Measurements from ENCODE around the gene AAK1. TPM values are rescaled to one million over a fixed set of nuclear protein-coding genes. Genes with fewer than 3 reads are reported as not detected.

Gene AAK1
- total and polyA plus RNA-seq, 7 experiments from 2014 or later = 71.5 to 253 (median 191) TPM

DNA sequence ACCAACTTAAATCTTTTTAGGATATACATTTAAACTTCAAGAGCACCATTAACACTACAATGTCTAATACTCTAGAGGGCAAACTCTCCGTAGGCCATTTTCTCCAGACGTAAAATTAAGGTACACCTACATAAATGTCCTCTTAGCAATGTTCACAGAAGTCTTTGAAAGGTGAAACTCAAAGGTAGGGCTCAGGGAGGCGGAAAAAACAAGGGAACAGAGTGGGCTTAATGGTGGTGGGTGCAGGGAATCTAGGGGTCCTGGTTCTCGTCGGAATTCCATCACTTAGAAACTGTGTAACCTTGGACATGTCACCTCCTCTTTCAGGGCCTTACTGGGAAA, 207.0 kb downstream of the AAK1 start:
- H3K27ac Mint-ChIP-seq = peak overlapping the region; percentile 97 to 100 (median 99)
- peaks cover 0 to 10% (median 0%) of the 10 kb centered on the region in 11 donors for H3K9me3 Mint-ChIP-seq
- H3K4me3 ChIP-seq (ENCODE audit: low read length) = peak overlapping the region; percentile 68
- DNase-seq = no peak
- no peak for ATAC-seq
- intact Hi-C loops (cut with micrococcal nuclease) = loop anchor here (2.0 to 10.0 kb wide), 10 partner anchors 36 to 866 kb away; partner anchors contain the start of genes C2orf42 (in 2 of the 2), TIA1 (in 2 of the 2), AAK1 (in 1 of the 2) and FAM136A (in 1 of the 2)
- ChIA-PET CTCF (interaction anchor here (0.9 to 1.0 kb wide), 4 partner anchors 46 to 89 kb away, joined by 3 to 4 read pairs (median 4); no protein-coding TSS in a partner anchor), POLR2A (interaction anchor here (0.6 to 2.8 kb wide), 24 partner anchors 8 to 857 kb away, joined by 3 to 15 read pairs (median 4); partner anchors contain the start of genes AAK1, C2orf42, GFPT1 and SNRNP27)
- H3K36me3 Mint-ChIP-seq = peaks cover 0 to 21% (median 16%) of the 10 kb centered on the region in 5 donors
- no peaks in the 10 kb centered on the region for H3K27me3 Mint-ChIP-seq
- H3K27ac ChIP-seq (ENCODE audit: low read depth, low read length) = peak overlapping the region; percentile 98
- peak overlapping the region; percentile 92 to 100 (median 94) for H3K4me3 Mint-ChIP-seq
- peaks cover 14 to 48% (median 43%) of the 10 kb centered on the region in 7 donors for H3K4me1 Mint-ChIP-seq
- H3K4me1 ChIP-seq (ENCODE audit: control insufficient read depth in 2 of 2, insufficient read depth in 2 of 2, low read length in 2 of 2) = peaks cover 18 to 21% of the 10 kb centered on the region in 2 donors
- peaks cover 0 to 4% (median 0%) of the 10 kb centered on the region in 3 experiments for H3K36me3 ChIP-seq (ENCODE audit: control insufficient read depth in 2 of 3, insufficient read depth in 3 of 3, low read length in 3 of 3)
- no peaks in the 10 kb centered on the region for H3K27me3 ChIP-seq (ENCODE audit: control insufficient read depth in 2 of 2, insufficient read depth in 2 of 2, low read length in 2 of 2)
- no peaks in the 10 kb centered on the region for H3K9me3 ChIP-seq (ENCODE audit: control insufficient read depth in 2 of 3, low read length in 3 of 3)

DNA sequence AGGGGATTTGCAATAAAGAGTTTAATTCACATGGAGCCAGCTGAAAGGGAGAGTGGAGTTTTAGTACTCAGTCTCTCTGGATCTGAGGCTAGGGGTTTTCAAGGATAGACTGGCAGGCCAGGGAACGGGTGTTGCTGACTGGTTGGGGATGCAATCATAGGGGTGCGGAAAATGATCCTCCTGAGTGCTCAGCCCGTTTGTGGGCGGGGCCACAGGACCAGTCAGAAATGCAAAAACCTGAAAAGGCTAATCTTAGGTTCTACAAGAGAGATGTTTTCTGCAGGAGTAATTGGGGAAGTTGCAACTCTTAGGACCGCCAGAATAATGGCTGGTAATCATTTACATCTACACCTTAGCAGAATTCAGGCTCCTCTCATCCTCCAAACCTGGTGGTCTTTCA, 208.8 kb downstream of the AAK1 start:
- Histone ChIP-seq H3K9me3 (ENCODE audit: control insufficient read depth in 2 of 3, low read length in 3 of 3) (no peaks in the 10 kb centered on the region), H3K27me3 (ENCODE audit: control insufficient read depth in 2 of 2, insufficient read depth in 2 of 2, low read length in 2 of 2) (no peaks in the 10 kb centered on the region), H3K36me3 (ENCODE audit: control insufficient read depth in 2 of 3, insufficient read depth in 3 of 3, low read length in 3 of 3) (peaks cover 0 to 20% (median 0%) of the 10 kb centered on the region in 3 experiments), H3K27ac (ENCODE audit: low read depth, low read length) (no peak overlapping the region), H3K4me1 (ENCODE audit: control insufficient read depth in 2 of 2, insufficient read depth in 2 of 2, low read length in 2 of 2) (peaks cover 18 to 21% of the 10 kb centered on the region in 2 donors), H3K4me3 (ENCODE audit: low read length) (no peak overlapping the region)
- Mint-ChIP-seq H3K4me3 (peak overlapping the region in 7 of 10 donors; percentile 21 to 100 (median 56)), H3K27me3 (no peaks in the 10 kb centered on the region), H3K36me3 (peaks cover 0 to 14% (median 10%) of the 10 kb centered on the region in 5 donors), H3K4me1 (peaks cover 14 to 48% (median 43%) of the 10 kb centered on the region in 7 donors), H3K9me3 (peaks cover 0 to 7% (median 0%) of the 10 kb centered on the region in 11 donors), H3K27ac (peak overlapping the region in 2 of 9 donors; percentile 50 to 67)
- ChIA-PET POLR2A (no interaction called here), CTCF (interaction anchor here (0.6 kb wide), 1 partner anchor 73 kb away, joined by 3 read pairs; no protein-coding TSS in a partner anchor)
- DNase-seq (no peak), ATAC-seq (no peak)
- intact Hi-C loops (cut with micrococcal nuclease) = loop anchor here (5.0 to 10.0 kb wide), 4 partner anchors 38 to 868 kb away; partner anchors contain the start of genes C2orf42 (in 1 of the 2) and FAM136A (in 1 of the 2)

DNA sequence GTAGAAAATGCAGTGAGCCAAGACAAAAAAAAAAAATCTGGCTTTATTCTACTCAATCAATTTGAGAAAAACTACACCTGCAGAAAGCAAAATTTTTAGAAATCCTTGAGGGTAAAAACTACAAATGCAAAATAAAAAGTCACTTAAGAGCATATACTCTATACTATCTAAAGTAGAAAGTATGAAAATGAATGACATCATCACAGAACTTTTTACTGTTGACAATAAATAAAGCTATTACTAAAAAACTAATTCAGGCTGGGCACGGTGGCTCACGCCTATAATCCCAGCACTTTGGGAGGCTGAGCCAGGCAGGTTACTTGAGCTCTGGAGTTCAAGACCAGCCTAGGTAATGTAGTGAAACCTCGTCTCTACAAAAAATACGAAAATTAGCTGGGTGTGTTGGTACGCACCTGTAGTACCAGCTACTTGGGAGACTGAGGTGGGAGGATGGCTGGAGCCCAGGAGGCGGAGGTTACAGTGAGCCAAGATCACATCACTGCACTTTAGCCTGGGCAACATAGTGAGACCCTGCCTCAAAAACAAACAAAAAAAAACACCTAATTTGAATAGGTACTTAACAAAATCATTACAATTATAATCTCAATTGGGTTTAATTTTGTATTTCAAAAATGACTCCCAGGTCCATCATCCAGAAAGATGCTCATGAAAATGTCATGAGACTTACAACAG, 213.9 kb downstream of the AAK1 start:
- H3K27me3 ChIP-seq (ENCODE audit: control insufficient read depth in 2 of 2, insufficient read depth in 2 of 2, low read length in 2 of 2) = no peaks in the 10 kb centered on the region
- intact Hi-C loops (cut with micrococcal nuclease) = loop anchor here in 1 of 2 donors (10.0 kb wide), 1 partner anchor 285 kb away; no protein-coding TSS in a partner anchor
- POLR2A ChIA-PET = interaction anchor here (0.7 to 1.6 kb wide), 2 partner anchors 8 to 32 kb away, joined by 4 to 6 read pairs; partner anchors contain the start of gene NFU1
- no peaks in the 10 kb centered on the region for H3K4me1 ChIP-seq (ENCODE audit: control insufficient read depth in 2 of 2, insufficient read depth in 2 of 2, low read length in 2 of 2)
- H3K27ac ChIP-seq (ENCODE audit: low read depth, low read length) = no peak overlapping the region
- no peaks in the 10 kb centered on the region for H3K9me3 ChIP-seq (ENCODE audit: control insufficient read depth in 2 of 3, low read length in 3 of 3)
- no peaks in the 10 kb centered on the region for H3K27me3 Mint-ChIP-seq
- H3K9me3 Mint-ChIP-seq = peaks cover 0 to 2% (median 0%) of the 10 kb centered on the region in 11 donors
- H3K36me3 Mint-ChIP-seq = peaks cover 0 to 7% (median 4%) of the 10 kb centered on the region in 5 donors
- H3K4me3 Mint-ChIP-seq = no peak overlapping the region
- ATAC-seq = no peak
- CTCF ChIA-PET = no interaction called here
- H3K4me3 ChIP-seq (ENCODE audit: low read length) = no peak overlapping the region
- DNase-seq = no peak
- peaks cover 4 to 15% (median 11%) of the 10 kb centered on the region in 7 donors for H3K4me1 Mint-ChIP-seq
- peaks cover 3 to 39% (median 10%) of the 10 kb centered on the region in 3 experiments for H3K36me3 ChIP-seq (ENCODE audit: control insufficient read depth in 2 of 3, insufficient read depth in 3 of 3, low read length in 3 of 3)
- H3K27ac Mint-ChIP-seq = peak overlapping the region in 3 of 9 donors; percentile 40 to 74 (median 52)

DNA sequence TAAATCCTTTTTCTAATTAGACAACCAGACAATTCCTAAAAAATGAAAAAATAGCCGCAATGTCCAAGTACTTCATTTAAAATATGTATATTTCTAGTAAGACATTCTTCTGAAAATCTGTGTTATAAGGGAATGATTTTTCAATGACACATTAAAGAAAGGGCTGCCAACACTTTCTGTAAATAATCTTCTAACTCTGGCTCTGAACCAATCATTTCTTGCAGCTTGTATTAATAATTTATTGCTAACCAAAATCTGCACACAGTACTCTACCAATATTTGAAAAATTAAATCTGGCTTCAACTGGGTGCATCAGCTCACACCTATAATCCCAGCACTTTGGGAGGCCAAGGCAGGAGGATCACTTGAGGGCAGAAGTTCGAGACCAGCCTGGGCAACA, 214.6 kb downstream of the AAK1 start:
- H3K4me3 ChIP-seq (ENCODE audit: low read length) = no peak overlapping the region
- Mint-ChIP-seq H3K36me3 (peaks cover 0 to 7% (median 2%) of the 10 kb centered on the region in 5 donors), H3K27me3 (no peaks in the 10 kb centered on the region), H3K4me1 (peaks cover 0 to 10% (median 7%) of the 10 kb centered on the region in 7 donors), H3K4me3 (no peak overlapping the region), H3K27ac (peak overlapping the region in 5 of 9 donors; percentile 40 to 74 (median 64)), H3K9me3 (no peaks in the 10 kb centered on the region)
- peaks cover 3 to 39% (median 10%) of the 10 kb centered on the region in 3 experiments for H3K36me3 ChIP-seq (ENCODE audit: control insufficient read depth in 2 of 3, insufficient read depth in 3 of 3, low read length in 3 of 3)
- no peaks in the 10 kb centered on the region for H3K9me3 ChIP-seq (ENCODE audit: control insufficient read depth in 2 of 3, low read length in 3 of 3)
- DNase-seq = no peak
- intact Hi-C loops (cut with micrococcal nuclease) = no loop called here
- no peaks in the 10 kb centered on the region for H3K27me3 ChIP-seq (ENCODE audit: control insufficient read depth in 2 of 2, insufficient read depth in 2 of 2, low read length in 2 of 2)
- H3K27ac ChIP-seq (ENCODE audit: low read depth, low read length) = no peak overlapping the region
- ATAC-seq = no peak
- no peaks in the 10 kb centered on the region for H3K4me1 ChIP-seq (ENCODE audit: control insufficient read depth in 2 of 2, insufficient read depth in 2 of 2, low read length in 2 of 2)
- ChIA-PET CTCF (interaction anchor here (0.9 kb wide), 1 partner anchor 8 kb away, joined by 3 read pairs; the partner anchor contains the start of gene NFU1), POLR2A (interaction anchor here (0.7 to 1.6 kb wide), 2 partner anchors 8 to 32 kb away, joined by 4 to 6 read pairs; partner anchors contain the start of gene NFU1)

DNA sequence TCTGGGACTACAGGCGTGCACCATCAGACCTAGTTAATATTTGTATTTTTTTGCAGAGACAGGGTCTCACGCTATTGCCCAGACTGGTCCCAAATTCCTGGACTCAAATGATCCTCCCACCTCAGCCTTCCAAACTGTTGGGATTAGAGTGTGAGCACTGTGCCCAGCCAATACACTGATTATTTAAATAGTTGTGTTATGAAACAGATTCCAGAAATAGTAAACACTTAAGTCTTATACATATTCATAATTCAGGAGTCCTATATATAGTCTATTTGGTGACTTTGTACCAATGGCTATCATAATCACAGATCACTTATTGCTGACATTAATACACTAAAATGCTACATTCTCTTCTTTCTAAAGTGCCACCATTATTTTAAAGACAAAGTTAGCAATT, 219.1 kb downstream of the AAK1 start:
- Mint-ChIP-seq H3K9me3 (no peaks in the 10 kb centered on the region), H3K27ac (no peak overlapping the region), H3K4me3 (no peak overlapping the region), H3K4me1 (peaks cover 0 to 4% (median 0%) of the 10 kb centered on the region in 7 donors), H3K27me3 (no peaks in the 10 kb centered on the region), H3K36me3 (peaks cover 0 to 28% (median 9%) of the 10 kb centered on the region in 5 donors)
- intact Hi-C loops (cut with micrococcal nuclease) = no loop called here
- Histone ChIP-seq H3K9me3 (ENCODE audit: control insufficient read depth in 2 of 3, low read length in 3 of 3) (no peaks in the 10 kb centered on the region), H3K4me3 (ENCODE audit: low read length) (no peak overlapping the region), H3K36me3 (ENCODE audit: control insufficient read depth in 2 of 3, insufficient read depth in 3 of 3, low read length in 3 of 3) (peaks cover 3 to 23% (median 10%) of the 10 kb centered on the region in 3 experiments), H3K4me1 (ENCODE audit: control insufficient read depth in 2 of 2, insufficient read depth in 2 of 2, low read length in 2 of 2) (no peaks in the 10 kb centered on the region), H3K27ac (ENCODE audit: low read depth, low read length) (no peak overlapping the region), H3K27me3 (ENCODE audit: control insufficient read depth in 2 of 2, insufficient read depth in 2 of 2, low read length in 2 of 2) (no peaks in the 10 kb centered on the region)
- ChIA-PET CTCF (no interaction called here), POLR2A (no interaction called here)
- ATAC-seq (no peak), DNase-seq (no peak)

DNA sequence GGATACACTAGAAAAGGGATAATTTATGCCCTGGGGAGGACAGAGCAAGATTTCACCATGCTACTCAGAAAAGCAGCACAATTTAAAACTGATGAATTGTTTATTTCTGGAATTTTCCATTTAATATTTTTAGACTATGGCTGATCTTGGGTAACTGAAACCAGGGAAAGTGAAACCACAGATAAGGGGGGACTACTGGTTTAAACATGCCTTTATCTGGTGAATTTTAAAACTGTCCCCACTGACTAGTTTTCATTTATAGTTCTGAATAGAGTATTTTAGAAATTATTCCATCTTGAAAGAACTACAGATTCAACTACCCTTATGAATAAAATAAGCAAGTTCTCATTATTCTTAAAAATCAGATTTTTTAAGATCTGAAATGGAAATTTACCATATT, 221.3 kb downstream of the AAK1 start:
- Histone ChIP-seq H3K4me1 (ENCODE audit: control insufficient read depth in 2 of 2, insufficient read depth in 2 of 2, low read length in 2 of 2) (no peaks in the 10 kb centered on the region), H3K4me3 (ENCODE audit: low read length) (no peak overlapping the region), H3K27me3 (ENCODE audit: control insufficient read depth in 2 of 2, insufficient read depth in 2 of 2, low read length in 2 of 2) (no peaks in the 10 kb centered on the region), H3K9me3 (ENCODE audit: control insufficient read depth in 2 of 3, low read length in 3 of 3) (no peaks in the 10 kb centered on the region), H3K27ac (ENCODE audit: low read depth, low read length) (no peak overlapping the region), H3K36me3 (ENCODE audit: control insufficient read depth in 2 of 3, insufficient read depth in 3 of 3, low read length in 3 of 3) (peaks cover 0 to 28% (median 6%) of the 10 kb centered on the region in 3 experiments)
- ATAC-seq (no peak), DNase-seq (no peak)
- POLR2A ChIA-PET = interaction anchor here (0.6 kb wide), 1 partner anchor 74 kb away, joined by 3 read pairs; no protein-coding TSS in a partner anchor
- Mint-ChIP-seq H3K4me1 (no peaks in the 10 kb centered on the region), H3K27me3 (no peaks in the 10 kb centered on the region), H3K36me3 (peaks cover 0 to 32% (median 13%) of the 10 kb centered on the region in 5 donors), H3K27ac (peak overlapping the region in 2 of 9 donors; percentile 43 to 76), H3K4me3 (no peak overlapping the region), H3K9me3 (no peaks in the 10 kb centered on the region)
- CTCF ChIA-PET = interaction anchor here (0.7 kb wide), 1 partner anchor 143 kb away, joined by 3 read pairs; no protein-coding TSS in a partner anchor
- intact Hi-C loops (cut with micrococcal nuclease) = no loop called here
